ENCODE results near the gene HPSE. TPM values are rescaled to one million over a fixed set of nuclear protein-coding genes. Genes with fewer than 3 reads are reported as not detected.

The HPSE gene
- total RNA-seq, 1 experiment from 2014 or later: 12.6 TPM

- Histone ChIP-seq H3K4me3 (replicated peaks in 1 of 2; ENCODE audit: low read depth in 1 of 2, low read length in 2 of 2) (no peak overlapping the region), H3K27ac (ENCODE audit: low read depth, low read length) (no peak overlapping the region), H3K4me2 (ENCODE audit: low read length) (peak overlapping the region; percentile 44), H3K9me3 (ENCODE audit: control insufficient read depth in 1 of 2, insufficient read depth in 1 of 2, low read depth in 1 of 2, low read length in 2 of 2) (no peaks in the 10 kb centered on the region), H3K79me2 (ENCODE audit: insufficient read depth, low read length) (no peaks in the 10 kb centered on the region), H3K27me3 (ENCODE audit: insufficient read depth, low read length) (no peaks in the 10 kb centered on the region), H3K9me2 (ENCODE audit: insufficient read depth) (no peaks in the 10 kb centered on the region), H2AFZ (ENCODE audit: low read depth, low read length, poor library complexity, severe bottlenecking) (no peak overlapping the region), H3K4me1 (ENCODE audit: control insufficient read depth in 1 of 2, insufficient read depth in 2 of 2, low read length in 2 of 2) (peaks cover 9 to 34% of the 10 kb centered on the region in 2 experiments; a peak in 3 of 4 replicates), H3K36me3 (ENCODE audit: control insufficient read depth in 1 of 2, insufficient read depth in 2 of 2, low read length in 2 of 2) (no peaks in the 10 kb centered on the region), H4K20me1 (ENCODE audit: insufficient read depth) (no peaks in the 10 kb centered on the region), H3K9ac (ENCODE audit: low read length) (no peak overlapping the region)
- RAD21 ChIA-PET (ENCODE audit: low non-redundant PET in 1 of 2, low total read pairs in 2 of 2, uncharacterized antibody in 2 of 2, unreplicated experiment in 2 of 2): no interaction called here
- CTCF ChIA-PET: no interaction called here
- DNase-seq (ENCODE audit: low read depth, low spot score) (no peak), ATAC-seq (peak; percentile 44; the same call in 1 of the 2 replicates)
- BruUV-seq (replicated peaks): no TSS peak
- intact Hi-C loops (cut with micrococcal nuclease): no loop called here
- POLR2A ChIA-PET: no interaction called here
- TF ChIP-seq ZNF274 (IDR thresholded peaks at IDR 0.05; ENCODE audit: low read depth, low read length): no peak
- TF ChIP-seq TCF7L2 (IDR thresholded peaks at IDR 0.05; ENCODE audit: borderline replicate concordance, extremely low read depth, insufficient read depth, insufficient read length): no peak
- no peak for TF ChIP-seq SRF (IDR thresholded peaks at IDR 0.05; ENCODE audit: low read depth)
- TF ChIP-seq, protein P1, sequence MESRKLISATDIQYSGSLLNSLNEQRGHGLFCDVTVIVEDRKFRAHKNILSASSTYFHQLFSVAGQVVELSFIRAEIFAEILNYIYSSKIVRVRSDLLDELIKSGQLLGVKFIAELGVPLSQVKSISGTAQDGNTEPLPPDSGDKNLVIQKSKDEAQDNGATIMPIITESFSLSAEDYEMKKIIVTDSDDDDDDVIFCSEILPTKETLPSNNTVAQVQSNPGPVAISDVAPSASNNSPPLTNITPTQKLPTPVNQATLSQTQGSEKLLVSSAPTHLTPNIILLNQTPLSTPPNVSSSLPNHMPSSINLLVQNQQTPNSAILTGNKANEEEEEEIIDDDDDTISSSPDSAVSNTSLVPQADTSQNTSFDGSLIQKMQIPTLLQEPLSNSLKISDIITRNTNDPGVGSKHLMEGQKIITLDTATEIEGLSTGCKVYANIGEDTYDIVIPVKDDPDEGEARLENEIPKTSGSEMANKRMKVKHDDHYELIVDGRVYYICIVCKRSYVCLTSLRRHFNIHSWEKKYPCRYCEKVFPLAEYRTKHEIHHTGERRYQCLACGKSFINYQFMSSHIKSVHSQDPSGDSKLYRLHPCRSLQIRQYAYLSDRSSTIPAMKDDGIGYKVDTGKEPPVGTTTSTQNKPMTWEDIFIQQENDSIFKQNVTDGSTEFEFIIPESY (IDR thresholded peaks at IDR 0.05; ENCODE audit: extremely low read depth, insufficient replicate concordance, low read length): no peak
- no peak for TF ChIP-seq YY1 (IDR thresholded peaks at IDR 0.05; ENCODE audit: extremely low read depth, insufficient replicate concordance, low read depth, low read length)
- TF ChIP-seq JUND (IDR thresholded peaks at IDR 0.05): no peak
- TF ChIP-seq EGR1 (IDR thresholded peaks at IDR 0.05; ENCODE audit: low read depth): no peak
- no peak for TF ChIP-seq REST (IDR thresholded peaks at IDR 0.05; ENCODE audit: low read depth)
- no peak for TF ChIP-seq SIN3A (IDR thresholded peaks at IDR 0.05; ENCODE audit: low read depth)
- TF ChIP-seq EZH2phosphoT487 (IDR thresholded peaks at IDR 0.05; ENCODE audit: borderline replicate concordance): no peak
- TF ChIP-seq, protein P2, sequence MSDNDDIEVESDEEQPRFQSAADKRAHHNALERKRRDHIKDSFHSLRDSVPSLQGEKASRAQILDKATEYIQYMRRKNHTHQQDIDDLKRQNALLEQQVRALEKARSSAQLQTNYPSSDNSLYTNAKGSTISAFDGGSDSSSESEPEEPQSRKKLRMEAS (IDR thresholded peaks at IDR 0.05): no peak
- no peak for TF ChIP-seq ELF1 (IDR thresholded peaks at IDR 0.05; ENCODE audit: borderline replicate concordance, low read depth)
- no peak for TF ChIP-seq EZH2 (IDR thresholded peaks at IDR 0.05)
- TF ChIP-seq RAD21 (IDR thresholded peaks at IDR 0.05; ENCODE audit: low read depth): no peak
- TF ChIP-seq POLR2A (IDR thresholded peaks at IDR 0.05; ENCODE audit: borderline replicate concordance, extremely low read depth, insufficient read depth, insufficient read length): no peak
- TF ChIP-seq FOSL1 (IDR thresholded peaks at IDR 0.05; ENCODE audit: low read depth): no peak
Observed at GRCh38 chr4:83248486-83248885, 86.2 kb downstream of the HPSE start.
